IMR-90 (cell line): ENCODE measurements around the gene RNGTT. TPM values are rescaled to one million over a fixed set of nuclear protein-coding genes. Genes with fewer than 3 reads are reported as not detected.

Experiments used
- ATAC-seq: fragments of 200-7000 bp; cut with Tn5 transposase; 2 replicates; pipeline ENCODE4 v1.9.1; 2020; ENCODE audit warnings: low read depth, mild to moderate bottlenecking, moderate library complexity
- BruUV-seq: library from RNA; stranded (reverse); fragments of 400-500 nt; replicated peaks from 2 replicates; lab custom pipeline; 2021; lab: Mats Ljungman, UMichigan
- CTCF ChIA-PET: fragments of 300-600 bp; formaldehyde crosslinking; extraction: SDS; loops from one replicate; lab custom pipeline; 2021; ENCODE audit warnings: antibody characterized with exemption; lab: Yijun Ruan, JAX
- POLR2A ChIA-PET: fragments of 300-600 bp; sonication (Branson Sonifier 250); formaldehyde crosslinking; loops from one replicate; lab custom pipeline; 2022; ENCODE audit warnings: antibody characterized with exemption; ENCODE audit not compliant: unreplicated experiment; lab: Charles Lee
- DNase-seq: peaks from one replicate; pipeline ENCODE4 v3.0.0; 2013
- H2AFZ ChIP-seq: replicated peaks from 2 replicates; pipeline ENCODE3; 2013; ENCODE audit warnings: low read length, mild to moderate bottlenecking; ENCODE audit not compliant: poor library complexity
- H2AK5ac ChIP-seq: 2 replicates; pipeline ENCODE4 v1.6.1; 2013; ENCODE audit warnings: low read depth, low read length, inconsistent platforms
- H2AK9ac ChIP-seq: replicated peaks from 2 replicates; pipeline ENCODE3; 2013; ENCODE audit warnings: mild to moderate bottlenecking, low read depth, low read length, moderate library complexity; ENCODE audit not compliant: poor library complexity
- H2BK120ac ChIP-seq: 2 replicates; pipeline ENCODE4 v1.6.1; 2013; ENCODE audit warnings: low read depth, low read length, inconsistent platforms
- H2BK15ac ChIP-seq: 3 replicates; pipeline ENCODE4 v1.6.1; 2013; ENCODE audit warnings: low read depth, low read length, inconsistent platforms
- H2BK20ac ChIP-seq: 2 replicates; pipeline ENCODE4 v1.6.1; 2013; ENCODE audit warnings: low read depth, mild to moderate bottlenecking, inconsistent platforms, low read length, moderate library complexity
- H2BK5ac ChIP-seq: 2 replicates; pipeline ENCODE4 v1.6.1; 2013; ENCODE audit warnings: mild to moderate bottlenecking, low read depth, low read length, inconsistent platforms; ENCODE audit not compliant: poor library complexity, severe bottlenecking
- H3K14ac ChIP-seq: replicated peaks from 2 replicates; pipeline ENCODE4 v1.6.1; 2013; ENCODE audit warnings: low read depth, low read length, inconsistent platforms
- H3K18ac ChIP-seq: 2 replicates; pipeline ENCODE4 v1.6.1; 2013; ENCODE audit warnings: low read depth, low read length, control low read depth
- H3K23ac ChIP-seq: 2 replicates; pipeline ENCODE4 v1.6.1; 2013; ENCODE audit warnings: low read depth, low read length, inconsistent platforms
- H3K27ac ChIP-seq: 2 replicates; pipeline ENCODE4 v1.5.1; 2013; ENCODE audit warnings: mild to moderate bottlenecking, control low read depth, low read length; ENCODE audit not compliant: insufficient read depth
- H3K27me3 ChIP-seq: 2 replicates; pipeline ENCODE4 v1.6.1; 2013; ENCODE audit warnings: low read length; ENCODE audit not compliant: control insufficient read depth, insufficient read depth
- H3K36me3 ChIP-seq: 2 replicates; pipeline ENCODE4 v1.6.1; 2013; ENCODE audit warnings: low read length, mixed read lengths; ENCODE audit not compliant: control insufficient read depth, insufficient read depth
- H3K4ac ChIP-seq: 2 replicates; pipeline ENCODE4 v1.6.1; 2013; ENCODE audit warnings: low read depth, low read length, inconsistent platforms
- H3K4me1 ChIP-seq: 2 replicates; pipeline ENCODE4 v1.6.1; 2013; ENCODE audit warnings: low read length, mixed read lengths; ENCODE audit not compliant: control insufficient read depth, insufficient read depth
- H3K4me2 ChIP-seq: 2 replicates; pipeline ENCODE4 v1.6.1; 2013; ENCODE audit warnings: low read depth, mild to moderate bottlenecking, control low read depth, low read length, moderate library complexity
- H3K4me3 ChIP-seq: 2 replicates; pipeline ENCODE4 v1.5.1; 2013; ENCODE audit warnings: low read depth, mild to moderate bottlenecking, control low read depth, low read length, moderate library complexity; ENCODE audit not compliant: insufficient read depth
- H3K56ac ChIP-seq: 2 replicates; pipeline ENCODE4 v1.6.1; 2013; ENCODE audit warnings: low read length, inconsistent platforms; ENCODE audit not compliant: insufficient read depth; ENCODE audit errors: extremely low read depth
- H3K79me1 ChIP-seq, 2 experiments: 2 replicates each; pipeline ENCODE4 v1.6.1; 2013; ENCODE audit warnings: low read length in 2 of 2, inconsistent platforms in 1 of 2, low read depth in 1 of 2
- H3K9ac ChIP-seq: 2 replicates; pipeline ENCODE4 v1.6.1; 2013; ENCODE audit warnings: low read depth, low read length, control low read depth
- H3K9me1 ChIP-seq: 2 replicates; pipeline ENCODE4 v1.6.1; 2013; ENCODE audit warnings: low read length, inconsistent platforms; ENCODE audit not compliant: insufficient read depth
- H3K9me3 ChIP-seq: 2 replicates; pipeline ENCODE4 v1.6.1; 2013; ENCODE audit warnings: low read length; ENCODE audit not compliant: control insufficient read depth, insufficient read depth
- H4K20me1 ChIP-seq: 2 replicates; pipeline ENCODE4 v1.6.1; 2013; ENCODE audit warnings: low read length, inconsistent platforms; ENCODE audit not compliant: insufficient read depth
- H4K5ac ChIP-seq: 2 replicates; pipeline ENCODE4 v1.6.1; 2013; ENCODE audit warnings: mild to moderate bottlenecking, low read depth, low read length, control low read depth
- H4K8ac ChIP-seq, 2 experiments: 2 replicates each; pipeline ENCODE4 v1.6.1; 2013; ENCODE audit warnings: low read depth in 2 of 2, low read length in 2 of 2, control low read depth in 1 of 2, inconsistent platforms in 1 of 2
- H4K91ac ChIP-seq: 2 replicates; pipeline ENCODE4 v1.6.1; 2013; ENCODE audit warnings: low read depth, low read length, inconsistent platforms; ENCODE audit not compliant: insufficient read depth
- CTCF ChIP-seq: conservative IDR thresholded peaks from 2 replicates; pipeline ENCODE4 v1.5.1; 2012; ENCODE audit warnings: mild to moderate bottlenecking, low read depth, low read length, improper control_type of control experiment
- MXI1 ChIP-seq: IDR thresholded peaks from 2 replicates; pipeline ENCODE4 v1.6.1; 2012; ENCODE audit warnings: low read depth, mild to moderate bottlenecking, low read length, moderate library complexity, borderline replicate concordance
- POLR2A ChIP-seq: IDR thresholded peaks from 2 replicates; pipeline ENCODE4 v1.6.1; 2012; ENCODE audit warnings: mild to moderate bottlenecking, low read depth, low read length
- RAD21 ChIP-seq: IDR thresholded peaks from 2 replicates; pipeline ENCODE4 v1.6.1; 2012; ENCODE audit warnings: low read length, improper control_type of control experiment
- SMC3 ChIP-seq: fragments of 150-350 bp; IDR thresholded peaks from 2 replicates; pipeline ENCODE4 v1.6.1; 2016; ENCODE audit warnings: low read depth, mild to moderate bottlenecking, antibody characterized with exemption, low read length, moderate library complexity
- WGBS, 2 experiments: methylation state at CpG; one replicate each; pipeline versions ENCODE4 v1.1.5 to v1.1.7; 2013; ENCODE audit warnings: missing lambda C conversion rate in 2 of 2; ENCODE audit not compliant: insufficient read length in 1 of 2; ENCODE audit errors: extremely low coverage in 2 of 2; 5-methylcytosine and 5-hydroxymethylcytosine counted together
- dilution Hi-C: fragments of 300-500 bp; cut with HindIII; formaldehyde crosslinking; loops from one replicate; pipeline ENCODE4 v1.14.3; 2018; ENCODE audit warnings: low sequenced_read_pairs; ENCODE audit not compliant: unreplicated experiment
- in situ Hi-C: fragments of 300-500 bp; cut with MboI; formaldehyde crosslinking; loops from 3 replicates; pipeline ENCODE4 v1.14.3; 2019; ENCODE audit warnings: low sequenced_read_pairs, inconsistent platforms, mixed read lengths
- intact Hi-C: fragments of 100-400 bp; cut with micrococcal nuclease; formaldehyde crosslinking; loops from 2 replicates; pipeline ENCODE4 v1.10.0; 2022
- polyA plus RNA-seq, 3 experiments: library from polyadenylated mRNA; depleted of rRNA; stranded (reverse); fragments of >200 nt; gene quantifications; 2 replicates each; pipeline ENCODE4 v1.2.3, GENCODE V29; 2012; ENCODE audit warnings: low replicate concordance in 1 of 3
- total RNA-seq: library from RNA; depleted of rRNA; stranded (reverse); fragments of >200 nt; gene quantifications from 2 replicates; pipeline ENCODE4 v1.2.3, GENCODE V29; 2012

Gene RNGTT
- total and polyA plus RNA-seq, 2 of the 4 experiments (the other 2 are of a cell fraction), result 5.4 to 21.7 TPM

DNA sequence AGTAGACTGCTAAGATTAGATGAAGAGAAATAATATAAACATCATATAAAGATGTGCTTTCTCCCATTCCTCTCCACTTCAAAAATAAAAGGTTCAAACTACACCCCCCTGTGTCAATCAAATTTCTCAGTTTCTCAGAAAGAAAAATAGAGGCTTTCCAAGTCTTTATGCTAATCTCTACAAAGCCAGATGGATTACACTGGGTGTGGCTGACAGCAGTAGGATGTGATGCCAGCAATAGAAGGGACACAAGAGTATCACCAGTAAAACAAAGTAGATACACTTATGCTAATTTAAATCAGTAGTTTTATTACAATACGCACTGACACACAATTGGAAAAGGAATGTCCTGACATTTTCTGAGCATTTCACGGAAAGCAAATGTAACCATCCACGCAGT is 353.4 kb downstream of the RNGTT start:
- H3K27ac ChIP-seq, result no peak overlapping the region
- no peak overlapping the region for H4K8ac ChIP-seq
- H3K4ac ChIP-seq, result no peak overlapping the region
- H3K23ac ChIP-seq, result no peak overlapping the region
- no peak overlapping the region for H3K4me2 ChIP-seq
- DNase-seq (no peak), ATAC-seq (no peak)
- ChIA-PET POLR2A (no interaction called here), CTCF (no interaction called here)
- H2BK120ac ChIP-seq, result no peak overlapping the region
- H3K18ac ChIP-seq, result no peak overlapping the region
- H2BK20ac ChIP-seq, result no peak overlapping the region
- no peak overlapping the region for H3K56ac ChIP-seq
- no peak for TF ChIP-seq MXI1
- TF ChIP-seq CTCF, result no peak
- TF ChIP-seq POLR2A, result no peak
- no peak for TF ChIP-seq SMC3
- no peak for TF ChIP-seq RAD21
- no peak overlapping the region for H2BK5ac ChIP-seq
- H3K79me1 ChIP-seq, result no peaks in the 10 kb centered on the region
- H4K5ac ChIP-seq, result no peak overlapping the region
- H4K20me1 ChIP-seq, result no peaks in the 10 kb centered on the region
- no peaks in the 10 kb centered on the region for H3K9me3 ChIP-seq
- no peak overlapping the region for H3K14ac ChIP-seq
- no peak overlapping the region for H2BK15ac ChIP-seq
- WGBS, 2 experiments, result 100% methylated on average over 1 of the region's 3 CpGs; no CpG with 5 or more reads in 1 of the 2 experiments
- no peak overlapping the region for H2AK9ac ChIP-seq
- H3K4me1 ChIP-seq, result no peaks in the 10 kb centered on the region
- no peak overlapping the region for H3K9ac ChIP-seq
- no peaks in the 10 kb centered on the region for H3K9me1 ChIP-seq
- H2AFZ ChIP-seq, result no peak overlapping the region
- no TSS peak for BruUV-seq
- peaks cover 2% of the 10 kb centered on the region; the same call in 1 of the 2 replicates for H3K36me3 ChIP-seq
- dilution Hi-C loops, result no loop called here
- no peaks in the 10 kb centered on the region for H3K27me3 ChIP-seq
- intact Hi-C loops, result no loop called here
- in situ Hi-C loops, result no loop called here
- no peak overlapping the region for H2AK5ac ChIP-seq
- no peak overlapping the region for H3K4me3 ChIP-seq
- H4K91ac ChIP-seq, result no peak overlapping the region
